ENCODE measurements around the gene CTSO. TPM values are rescaled to one million over a fixed set of nuclear protein-coding genes. Genes with fewer than 3 reads are reported as not detected.

The CTSO gene
- total RNA-seq, 1 experiment from 2014 or later = 0.57 TPM

GRCh38 chr4:156000491-156000890 lies 46.8 kb upstream of the CTSO start:
- DNase-seq (ENCODE audit: low read depth, low spot score) = no peak
- Histone ChIP-seq H3K27ac (ENCODE audit: low read depth, low read length) (no peak overlapping the region), H3K27me3 (ENCODE audit: insufficient read depth, low read length) (no peaks in the 10 kb centered on the region), H3K9me3 (ENCODE audit: control insufficient read depth in 1 of 2, insufficient read depth in 1 of 2, low read depth in 1 of 2, low read length in 2 of 2) (no peaks in the 10 kb centered on the region), H3K4me3 (replicated peaks in 1 of 2; ENCODE audit: low read depth in 1 of 2, low read length in 2 of 2) (no peak overlapping the region), H3K36me3 (ENCODE audit: control insufficient read depth in 1 of 2, insufficient read depth in 2 of 2, low read length in 2 of 2) (no peaks in the 10 kb centered on the region), H2AFZ (ENCODE audit: low read depth, low read length, poor library complexity, severe bottlenecking) (no peak overlapping the region), H3K79me2 (ENCODE audit: insufficient read depth, low read length) (no peaks in the 10 kb centered on the region), H3K4me2 (ENCODE audit: low read length) (no peak overlapping the region), H4K20me1 (ENCODE audit: insufficient read depth) (no peaks in the 10 kb centered on the region), H3K4me1 (ENCODE audit: control insufficient read depth in 1 of 2, insufficient read depth in 2 of 2, low read length in 2 of 2) (no peaks in the 10 kb centered on the region), H3K9me2 (ENCODE audit: insufficient read depth) (no peaks in the 10 kb centered on the region), H3K9ac (ENCODE audit: low read length) (no peak overlapping the region)
- POLR2A ChIA-PET = no interaction called here
- RAD21 ChIA-PET (ENCODE audit: low non-redundant PET in 1 of 2, low total read pairs in 2 of 2, uncharacterized antibody in 2 of 2, unreplicated experiment in 2 of 2) = no interaction called here
- ATAC-seq = no peak
- CTCF ChIA-PET = no interaction called here
- intact Hi-C loops (cut with micrococcal nuclease) = no loop called here
- TF ChIP-seq RAD21 (IDR thresholded peaks at IDR 0.05; ENCODE audit: low read depth) = no peak
- TF ChIP-seq TCF7L2 (IDR thresholded peaks at IDR 0.05; ENCODE audit: borderline replicate concordance, extremely low read depth, insufficient read depth, insufficient read length) = no peak
- TF ChIP-seq REST (IDR thresholded peaks at IDR 0.05; ENCODE audit: low read depth) = no peak
- no peak for TF ChIP-seq POLR2A (IDR thresholded peaks at IDR 0.05; ENCODE audit: borderline replicate concordance, extremely low read depth, insufficient read depth, insufficient read length)
- TF ChIP-seq POLR2AphosphoS5 (IDR thresholded peaks at IDR 0.05; ENCODE audit: low read depth, low read length) = no peak
- BruUV-seq (replicated peaks) = no TSS peak

DNA sequence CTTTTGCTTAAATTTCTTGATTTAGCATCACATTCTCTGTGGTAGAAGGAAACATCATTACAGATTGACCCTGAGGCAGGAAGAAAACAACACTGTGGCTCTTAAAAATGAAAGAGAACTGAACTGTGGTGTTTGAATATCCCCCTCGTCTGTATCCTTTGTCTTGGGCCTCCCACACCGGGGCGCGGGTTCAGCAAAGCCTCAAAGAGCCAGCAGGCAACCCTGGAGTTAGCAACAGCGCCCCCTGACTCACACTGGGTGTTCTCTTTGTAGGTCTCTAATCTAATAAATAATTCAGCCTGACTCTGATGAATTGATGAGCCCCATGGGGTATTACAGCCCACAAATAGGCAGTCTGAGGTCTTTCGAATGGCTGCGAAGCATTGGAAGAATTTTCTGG lies 46.1 kb upstream of the CTSO start:
- Histone ChIP-seq H3K4me2 (ENCODE audit: low read length) (no peak overlapping the region), H3K9me3 (ENCODE audit: control insufficient read depth in 1 of 2, insufficient read depth in 1 of 2, low read depth in 1 of 2, low read length in 2 of 2) (no peaks in the 10 kb centered on the region), H3K4me1 (ENCODE audit: control insufficient read depth in 1 of 2, insufficient read depth in 2 of 2, low read length in 2 of 2) (no peaks in the 10 kb centered on the region), H3K79me2 (ENCODE audit: insufficient read depth, low read length) (no peaks in the 10 kb centered on the region), H3K27me3 (ENCODE audit: insufficient read depth, low read length) (no peaks in the 10 kb centered on the region), H3K27ac (ENCODE audit: low read depth, low read length) (no peak overlapping the region), H4K20me1 (ENCODE audit: insufficient read depth) (no peaks in the 10 kb centered on the region), H2AFZ (ENCODE audit: low read depth, low read length, poor library complexity, severe bottlenecking) (no peak overlapping the region), H3K36me3 (ENCODE audit: control insufficient read depth in 1 of 2, insufficient read depth in 2 of 2, low read length in 2 of 2) (no peaks in the 10 kb centered on the region), H3K9me2 (ENCODE audit: insufficient read depth) (no peaks in the 10 kb centered on the region), H3K4me3 (replicated peaks in 1 of 2; ENCODE audit: low read depth in 1 of 2, low read length in 2 of 2) (no peak overlapping the region), H3K9ac (ENCODE audit: low read length) (no peak overlapping the region)
- intact Hi-C loops (cut with micrococcal nuclease) = no loop called here
- DNase-seq (ENCODE audit: low read depth, low spot score) (peak; percentile 0), ATAC-seq (no peak; the same call in 1 of the 2 replicates)
- ChIA-PET RAD21 (ENCODE audit: low non-redundant PET in 1 of 2, low total read pairs in 2 of 2, uncharacterized antibody in 2 of 2, unreplicated experiment in 2 of 2) (no interaction called here), POLR2A (no interaction called here), CTCF (no interaction called here)
- TF ChIP-seq CTCF (IDR thresholded peaks at IDR 0.05 in 2 of 3, conservative IDR thresholded peaks at IDR 0.05 in 1 of 3; ENCODE audit: borderline replicate concordance in 1 of 3, insufficient read depth in 1 of 3, low read depth in 2 of 3, low read length in 2 of 3) (peak in 1 of 3 experiments; percentile 45; a peak in 2 of 6 replicates), ZFX (IDR thresholded peaks at IDR 0.05) (no peak)
- no TSS peak for BruUV-seq (replicated peaks)

Data from HCT116 (cell line).